T-helper 2 cell (primary cell): ENCODE results near the gene MYPOP.

ENCODE experiments used
- DNase-seq, 5 experiments: peaks; one replicate each; pipeline versions ENCODE4 v3.0.0 to v3.0.0-alpha.2; 2012 to 2022
- total RNA-seq, 2 donors: gene quantifications; one replicate each; lab custom pipeline; 2026; lab: John Stamatoyannopoulos, UW

Gene MYPOP
- 1.6 to 2.4 reads per million in 2 donors for total RNA-seq

GRCh38 chr19:45901912-45902650, at the start of gene MYPOP:
MYPOP (minus strand) TSS chr19:45902613; CDS start chr19:45901773, 840 bp downstream.
- DNase-seq = peak in 1 of 5 experiments; percentile 35

GRCh38 chr19:45947926-45948325, 45.5 kb upstream of the MYPOP start:
- DNase-seq = no peak

- DNase-seq = no peak
These were observed 38.0 kb upstream of the MYPOP start for GRCh38 chr19:45940515-45940805.

- DNase-seq = no peak
These were observed 37.5 kb upstream of the MYPOP start for GRCh38 chr19:45939792-45940514.

- peak in 1 of 5 experiments; percentile 29 for DNase-seq
These were observed 36.4 kb upstream of the MYPOP start for GRCh38 chr19:45938733-45939319.

- DNase-seq = no peak
These were observed 32.9 kb upstream of the MYPOP start for GRCh38 chr19:45935267-45935666.

- DNase-seq = no peak
These were observed 32.3 kb upstream of the MYPOP start for GRCh38 chr19:45934551-45935230.

- DNase-seq = no peak
These were observed 31.3 kb upstream of the MYPOP start for GRCh38 chr19:45933759-45934158.

GRCh38 chr19:45931055-45931454, 28.6 kb upstream of the MYPOP start:
- no peak for DNase-seq

- DNase-seq = no peak
These were observed 26.8 kb upstream of the MYPOP start for GRCh38 chr19:45929247-45929646.

GRCh38 chr19:45927565-45928261, 25.3 kb upstream of the MYPOP start:
- peak; percentile 71 to 95 (median 77) for DNase-seq

- no peak for DNase-seq
These were observed 22.6 kb upstream of the MYPOP start for GRCh38 chr19:45924891-45925447.

- peak in 1 of 5 experiments; percentile 19 for DNase-seq
These were observed 19.9 kb upstream of the MYPOP start for GRCh38 chr19:45922281-45922680.

GRCh38 chr19:45920458-45920857, 18.0 kb upstream of the MYPOP start:
- DNase-seq = peak in 1 of 5 experiments; percentile 35

- no peak for DNase-seq
These were observed 17.3 kb upstream of the MYPOP start for GRCh38 chr19:45919678-45920077.

GRCh38 chr19:45918721-45919120, 16.3 kb upstream of the MYPOP start:
- peak in 1 of 5 experiments; percentile 74 for DNase-seq

- DNase-seq = peak in 1 of 5 experiments; percentile 80
These were observed 15.1 kb upstream of the MYPOP start for GRCh38 chr19:45917421-45918091.

- no peak for DNase-seq
These were observed 11.7 kb upstream of the MYPOP start, which contains the start of gene NANOS2 for GRCh38 chr19:45913874-45914830. NANOS2 (minus strand) TSS chr19:45914778; CDS start chr19:45914693, 85 bp downstream.

- DNase-seq = no peak
These were observed 8.9 kb upstream of the MYPOP start for GRCh38 chr19:45911291-45911690.

- DNase-seq = peak in 1 of 5 experiments; percentile 25
These were observed 6.5 kb upstream of the MYPOP start for GRCh38 chr19:45908956-45909355.
